SK-N-SH (cell line): Measurements from ENCODE around the gene CACUL1. TPM values are rescaled to one million over a fixed set of nuclear protein-coding genes. Genes with fewer than 3 reads are reported as not detected.

Source experiments
- CTCF ChIA-PET: fragments of 300-600, 350-600 bp; formaldehyde crosslinking; extraction: SDS; loops from one replicate; lab custom pipeline; 2021; lab: Yijun Ruan, JAX
- POLR2A ChIA-PET: fragments of 350-600 bp; sonication (Branson Sonifier 250); formaldehyde crosslinking; extraction: SDS; loops from one replicate; lab custom pipeline; 2020; ENCODE audit warnings: antibody characterized with exemption, inconsistent platforms; lab: Yijun Ruan, JAX
- DNase-seq: peaks from one replicate; pipeline ENCODE4 v3.0.0; 2012
- H2AFZ ChIP-seq: fragments of 200-600 bp; sonication (generic); 2 replicates; pipeline ENCODE4 v1.8.1; 2016; ENCODE audit warnings: antibody characterized with exemption, mild to moderate bottlenecking, low read depth
- H3F3A ChIP-seq: fragments of 200-600 bp; sonication (generic); replicated peaks from 2 replicates; pipeline ENCODE3; 2016; ENCODE audit warnings: antibody characterized with exemption, mild to moderate bottlenecking; ENCODE audit not compliant: insufficient read depth
- H3K27ac ChIP-seq, 2 experiments: fragments of 200-500 bp in 1 of 2; fragments of 200-600 bp in 1 of 2; sonication (Bioruptor generic) in 1 of 2; sonication (generic), shearing (Covaris generic) in 1 of 2; 2 replicates each; pipeline versions ENCODE4 v1.5.1 to v1.6.1; 2014 to 2016; ENCODE audit warnings: low read depth in 2 of 2, inconsistent platforms in 1 of 2, low read length in 1 of 2, mild to moderate bottlenecking in 1 of 2, mixed read lengths in 1 of 2
- H3K27me3 ChIP-seq: fragments of 200-600 bp; sonication (generic), shearing (Covaris generic); 2 replicates; pipeline ENCODE4 v1.6.1; 2016; ENCODE audit warnings: mixed run types; ENCODE audit not compliant: insufficient read depth
- H3K36me3 ChIP-seq, 2 experiments: fragments of 200-500 bp in 1 of 2; fragments of 200-600 bp in 1 of 2; sonication (Bioruptor generic) in 1 of 2; sonication (generic) in 1 of 2; replicated peaks in 1 of 2; 2 replicates each; pipeline versions ENCODE3 to v1.5.1; 2014 to 2016; ENCODE audit warnings: low read length in 1 of 2, mild to moderate bottlenecking in 1 of 2; ENCODE audit not compliant: insufficient read depth in 2 of 2, control insufficient read depth in 1 of 2
- H3K4me1 ChIP-seq, 2 experiments: fragments of 200-500 bp in 1 of 2; fragments of 200-600 bp in 1 of 2; sonication (Bioruptor generic) in 1 of 2; sonication (generic), shearing (Covaris generic) in 1 of 2; 2 replicates each; pipeline versions ENCODE4 v1.5.1 to v1.6.1; 2014 to 2016; ENCODE audit warnings: low read depth in 1 of 2, low read length in 1 of 2, mixed run types in 1 of 2; ENCODE audit not compliant: insufficient read depth in 2 of 2, control insufficient read depth in 1 of 2
- H3K4me2 ChIP-seq: fragments of 200-600 bp; sonication (generic), shearing (Covaris generic); 2 replicates; pipeline ENCODE4 v1.6.1; 2017; ENCODE audit warnings: mixed run types
- H3K4me3 ChIP-seq, 2 experiments: fragments of 200-500 bp in 1 of 2; fragments of 200-600 bp in 1 of 2; sonication (Bioruptor generic) in 1 of 2; sonication (generic), shearing (Covaris generic) in 1 of 2; 2 replicates each; pipeline versions ENCODE4 v1.5.1 to v1.8.1; 2014 to 2016; ENCODE audit warnings: low read depth in 2 of 2, inconsistent platforms in 1 of 2, low read length in 1 of 2, mild to moderate bottlenecking in 1 of 2, mixed read lengths in 1 of 2, moderate library complexity in 1 of 2
- H3K79me2 ChIP-seq: fragments of 200-600 bp; sonication (generic); 2 replicates; pipeline ENCODE4 v1.8.1; 2017; ENCODE audit warnings: mild to moderate bottlenecking; ENCODE audit not compliant: insufficient read depth
- H3K9ac ChIP-seq: fragments of 200-600 bp; sonication (generic); 2 replicates; pipeline ENCODE4 v1.6.1; 2017; ENCODE audit warnings: mixed run types
- H3K9me2 ChIP-seq: fragments of 200-600 bp; sonication (generic); 2 replicates; pipeline ENCODE4 v1.6.1; 2017; ENCODE audit warnings: mixed run types
- H3K9me3 ChIP-seq: fragments of 200-600 bp; sonication (generic); 2 replicates; pipeline ENCODE4 v1.6.1; 2017; ENCODE audit warnings: mixed run types, mild to moderate bottlenecking, moderate library complexity
- H4K20me1 ChIP-seq: fragments of 200-600 bp; sonication (generic); 2 replicates; pipeline ENCODE4 v1.6.1; 2017; ENCODE audit warnings: mild to moderate bottlenecking, mixed run types; ENCODE audit not compliant: insufficient read depth
- FOSL2 ChIP-seq: IDR thresholded peaks from 2 replicates; pipeline ENCODE4 v1.4.0; 2012; ENCODE audit warnings: low read depth, mild to moderate bottlenecking, moderate library complexity, borderline replicate concordance
- GABPA ChIP-seq: IDR thresholded peaks from 2 replicates; pipeline ENCODE4 v1.4.0; 2012; ENCODE audit warnings: low read depth, mild to moderate bottlenecking
- GATA2 ChIP-seq: sonication (generic); formaldehyde crosslinking; IDR thresholded peaks from 2 replicates; pipeline ENCODE4 v1.5.0; 2020; ENCODE audit warnings: mild to moderate bottlenecking, missing genetic modification reagents
- MXI1 ChIP-seq: IDR thresholded peaks from 2 replicates; pipeline ENCODE4 v1.6.1; 2012; ENCODE audit warnings: mild to moderate bottlenecking, low read depth, low read length, improper control_type of control experiment
- NFIC ChIP-seq: IDR thresholded peaks from 2 replicates; pipeline ENCODE4 v1.4.0; 2012; ENCODE audit warnings: borderline replicate concordance
- POLR2AphosphoS5 ChIP-seq: IDR thresholded peaks from 2 replicates; pipeline ENCODE4 v1.6.1; 2012; ENCODE audit warnings: low read depth, low read length
- RCOR1 ChIP-seq: fragments of 150-350 bp; IDR thresholded peaks from 2 replicates; pipeline ENCODE4 v1.6.1; 2017; ENCODE audit warnings: antibody characterized with exemption, low read length
- RFX5 ChIP-seq: IDR thresholded peaks from 2 replicates; pipeline ENCODE4 v1.6.1; 2012; ENCODE audit warnings: mild to moderate bottlenecking, improper control_type of control experiment, low read length
- TCF12 ChIP-seq: IDR thresholded peaks from 2 replicates; pipeline ENCODE4 v1.4.0; 2012
- WGBS: methylation state at CpG from one replicate; pipeline ENCODE4 v1.1.6; 2017; ENCODE audit warnings: low lambda C conversion rate; 5-methylcytosine and 5-hydroxymethylcytosine counted together
- polyA plus RNA-seq, 3 experiments: library from polyadenylated mRNA; depleted of rRNA; stranded (reverse); fragments of >200 nt; gene quantifications; 2 replicates each; pipeline ENCODE4 v1.2.3, GENCODE V29; 2012
- TF ChIP-seq, protein P1 (sequence below): IDR thresholded peaks from 2 replicates; pipeline ENCODE4 v1.4.0; 2012; ENCODE audit warnings: low read depth, borderline replicate concordance
- TF ChIP-seq, protein P2 (sequence below): fragments of 200-600 bp; sonication (generic); IDR thresholded peaks from 2 replicates; pipeline ENCODE4 v1.6.1; 2017; ENCODE audit warnings: antibody characterized with exemption, mild to moderate bottlenecking, moderate library complexity
- TF ChIP-seq, protein P3 (sequence below): IDR thresholded peaks from 2 replicates; pipeline ENCODE4 v1.6.1; 2012; ENCODE audit warnings: mild to moderate bottlenecking, low read depth, low read length, moderate library complexity

CACUL1 gene
- polyA plus RNA-seq, 1 of the 3 experiments (the other 2 are of a cell fraction): 2.6 TPM

DNA sequence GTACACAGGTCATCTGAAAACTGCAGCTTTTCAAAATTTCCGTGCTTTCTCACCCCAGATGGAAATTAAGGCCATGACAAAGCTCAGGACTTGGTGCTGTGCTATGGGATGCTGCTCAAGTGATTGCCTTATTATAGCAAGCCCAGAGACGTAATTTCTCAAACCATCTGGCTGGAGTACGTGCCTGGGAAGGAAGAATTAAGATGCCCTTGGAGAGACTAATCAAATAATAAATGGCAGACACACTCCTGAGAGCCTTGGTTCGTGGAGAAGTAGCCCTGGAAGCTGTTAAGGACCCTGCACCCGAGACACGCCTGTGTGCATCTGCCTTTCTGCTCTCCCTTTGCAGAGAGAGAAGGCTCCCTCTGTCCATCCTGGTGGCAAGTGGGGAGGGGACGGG, 121.0 kb downstream of the CACUL1 start:
- 8% methylated on average over 4 of the region's 7 CpGs for WGBS
- Histone ChIP-seq H3K36me3 (no peaks in the 10 kb centered on the region), H2AFZ (no peak overlapping the region), H3K27me3 (no peaks in the 10 kb centered on the region), H3K4me2 (no peak overlapping the region), H3K79me2 (no peaks in the 10 kb centered on the region), H3K4me1 (peaks cover 4 to 19% of the 10 kb centered on the region in 2 experiments; a peak in 2 of 4 replicates), H3K9ac (no peak overlapping the region), H3K9me3 (no peaks in the 10 kb centered on the region), H4K20me1 (no peaks in the 10 kb centered on the region), H3F3A (no peaks in the 10 kb centered on the region), H3K9me2 (no peaks in the 10 kb centered on the region), H3K4me3 (no peak overlapping the region), H3K27ac (no peak overlapping the region)
- TF ChIP-seq, protein P1, sequence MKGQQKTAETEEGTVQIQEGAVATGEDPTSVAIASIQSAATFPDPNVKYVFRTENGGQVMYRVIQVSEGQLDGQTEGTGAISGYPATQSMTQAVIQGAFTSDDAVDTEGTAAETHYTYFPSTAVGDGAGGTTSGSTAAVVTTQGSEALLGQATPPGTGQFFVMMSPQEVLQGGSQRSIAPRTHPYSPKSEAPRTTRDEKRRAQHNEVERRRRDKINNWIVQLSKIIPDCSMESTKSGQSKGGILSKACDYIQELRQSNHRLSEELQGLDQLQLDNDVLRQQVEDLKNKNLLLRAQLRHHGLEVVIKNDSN: no peak
- TF ChIP-seq, protein P2, sequence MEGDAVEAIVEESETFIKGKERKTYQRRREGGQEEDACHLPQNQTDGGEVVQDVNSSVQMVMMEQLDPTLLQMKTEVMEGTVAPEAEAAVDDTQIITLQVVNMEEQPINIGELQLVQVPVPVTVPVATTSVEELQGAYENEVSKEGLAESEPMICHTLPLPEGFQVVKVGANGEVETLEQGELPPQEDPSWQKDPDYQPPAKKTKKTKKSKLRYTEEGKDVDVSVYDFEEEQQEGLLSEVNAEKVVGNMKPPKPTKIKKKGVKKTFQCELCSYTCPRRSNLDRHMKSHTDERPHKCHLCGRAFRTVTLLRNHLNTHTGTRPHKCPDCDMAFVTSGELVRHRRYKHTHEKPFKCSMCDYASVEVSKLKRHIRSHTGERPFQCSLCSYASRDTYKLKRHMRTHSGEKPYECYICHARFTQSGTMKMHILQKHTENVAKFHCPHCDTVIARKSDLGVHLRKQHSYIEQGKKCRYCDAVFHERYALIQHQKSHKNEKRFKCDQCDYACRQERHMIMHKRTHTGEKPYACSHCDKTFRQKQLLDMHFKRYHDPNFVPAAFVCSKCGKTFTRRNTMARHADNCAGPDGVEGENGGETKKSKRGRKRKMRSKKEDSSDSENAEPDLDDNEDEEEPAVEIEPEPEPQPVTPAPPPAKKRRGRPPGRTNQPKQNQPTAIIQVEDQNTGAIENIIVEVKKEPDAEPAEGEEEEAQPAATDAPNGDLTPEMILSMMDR: no peak
- TF ChIP-seq GABPA: no peak
- TF ChIP-seq GATA2: no peak
- TF ChIP-seq, protein P3, sequence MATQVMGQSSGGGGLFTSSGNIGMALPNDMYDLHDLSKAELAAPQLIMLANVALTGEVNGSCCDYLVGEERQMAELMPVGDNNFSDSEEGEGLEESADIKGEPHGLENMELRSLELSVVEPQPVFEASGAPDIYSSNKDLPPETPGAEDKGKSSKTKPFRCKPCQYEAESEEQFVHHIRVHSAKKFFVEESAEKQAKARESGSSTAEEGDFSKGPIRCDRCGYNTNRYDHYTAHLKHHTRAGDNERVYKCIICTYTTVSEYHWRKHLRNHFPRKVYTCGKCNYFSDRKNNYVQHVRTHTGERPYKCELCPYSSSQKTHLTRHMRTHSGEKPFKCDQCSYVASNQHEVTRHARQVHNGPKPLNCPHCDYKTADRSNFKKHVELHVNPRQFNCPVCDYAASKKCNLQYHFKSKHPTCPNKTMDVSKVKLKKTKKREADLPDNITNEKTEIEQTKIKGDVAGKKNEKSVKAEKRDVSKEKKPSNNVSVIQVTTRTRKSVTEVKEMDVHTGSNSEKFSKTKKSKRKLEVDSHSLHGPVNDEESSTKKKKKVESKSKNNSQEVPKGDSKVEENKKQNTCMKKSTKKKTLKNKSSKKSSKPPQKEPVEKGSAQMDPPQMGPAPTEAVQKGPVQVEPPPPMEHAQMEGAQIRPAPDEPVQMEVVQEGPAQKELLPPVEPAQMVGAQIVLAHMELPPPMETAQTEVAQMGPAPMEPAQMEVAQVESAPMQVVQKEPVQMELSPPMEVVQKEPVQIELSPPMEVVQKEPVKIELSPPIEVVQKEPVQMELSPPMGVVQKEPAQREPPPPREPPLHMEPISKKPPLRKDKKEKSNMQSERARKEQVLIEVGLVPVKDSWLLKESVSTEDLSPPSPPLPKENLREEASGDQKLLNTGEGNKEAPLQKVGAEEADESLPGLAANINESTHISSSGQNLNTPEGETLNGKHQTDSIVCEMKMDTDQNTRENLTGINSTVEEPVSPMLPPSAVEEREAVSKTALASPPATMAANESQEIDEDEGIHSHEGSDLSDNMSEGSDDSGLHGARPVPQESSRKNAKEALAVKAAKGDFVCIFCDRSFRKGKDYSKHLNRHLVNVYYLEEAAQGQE: no peak
- no peak for TF ChIP-seq NFIC
- no peak for DNase-seq
- ChIA-PET POLR2A (no interaction called here), CTCF (interaction anchor here (1.0 to 1.5 kb wide), 3 partner anchors 15 to 35 kb away, joined by 3 to 5 read pairs (median 4); no protein-coding TSS in a partner anchor)

DNA sequence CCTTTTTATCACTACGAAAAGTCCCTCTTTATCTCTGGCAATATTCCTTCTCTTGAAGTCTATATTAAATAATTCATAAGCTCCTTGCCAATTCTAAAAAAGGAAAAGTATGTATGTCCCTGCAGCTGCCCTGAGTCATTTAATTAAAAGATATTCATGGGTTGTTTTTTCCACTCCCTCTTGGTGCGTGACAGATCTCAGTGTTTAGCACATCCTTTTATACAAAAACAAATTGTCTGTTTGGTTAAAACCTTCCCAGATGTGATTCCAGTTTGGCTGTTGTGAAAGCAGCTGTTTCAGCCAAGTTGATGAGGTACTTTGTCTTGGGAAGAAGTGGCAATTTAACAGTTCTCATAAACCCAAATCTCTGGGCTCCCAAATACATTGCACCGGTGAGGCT, 125.6 kb downstream of the CACUL1 start:
- Histone ChIP-seq H3K4me1 (peaks cover 4 to 18% of the 10 kb centered on the region in 2 experiments; a peak in 2 of 4 replicates), H3K9ac (no peak overlapping the region), H3K27ac (no peak overlapping the region), H3K4me2 (no peak overlapping the region), H3K27me3 (no peaks in the 10 kb centered on the region; the same call in 1 of the 2 replicates), H4K20me1 (no peaks in the 10 kb centered on the region), H3F3A (no peaks in the 10 kb centered on the region), H3K79me2 (no peaks in the 10 kb centered on the region), H2AFZ (no peak overlapping the region), H3K9me2 (no peaks in the 10 kb centered on the region), H3K4me3 (no peak overlapping the region), H3K9me3 (no peaks in the 10 kb centered on the region), H3K36me3 (no peaks in the 10 kb centered on the region)
- WGBS: 36% methylated on average over 3 of the region's 3 CpGs
- CTCF ChIA-PET: interaction anchor here (1.4 to 2.4 kb wide), 3 partner anchors 14 to 60 kb away, joined by 6 to 17 read pairs (median 9); partner anchors contain the start of gene PRLHR
- POLR2A ChIA-PET: no interaction called here
- DNase-seq: no peak
- no peak for TF ChIP-seq RFX5
- TF ChIP-seq, protein P3: no peak
- no peak for TF ChIP-seq NFIC
- no peak for TF ChIP-seq POLR2AphosphoS5
- TF ChIP-seq, protein P2: no peak
- TF ChIP-seq FOSL2: no peak
- TF ChIP-seq, protein P1: no peak
- no peak for TF ChIP-seq MXI1
- no peak for TF ChIP-seq TCF12
- no peak for TF ChIP-seq RCOR1
- no peak for TF ChIP-seq GATA2
